ENCODE measurements around the gene ISG20L2.

ISG20L2 gene

DNA sequence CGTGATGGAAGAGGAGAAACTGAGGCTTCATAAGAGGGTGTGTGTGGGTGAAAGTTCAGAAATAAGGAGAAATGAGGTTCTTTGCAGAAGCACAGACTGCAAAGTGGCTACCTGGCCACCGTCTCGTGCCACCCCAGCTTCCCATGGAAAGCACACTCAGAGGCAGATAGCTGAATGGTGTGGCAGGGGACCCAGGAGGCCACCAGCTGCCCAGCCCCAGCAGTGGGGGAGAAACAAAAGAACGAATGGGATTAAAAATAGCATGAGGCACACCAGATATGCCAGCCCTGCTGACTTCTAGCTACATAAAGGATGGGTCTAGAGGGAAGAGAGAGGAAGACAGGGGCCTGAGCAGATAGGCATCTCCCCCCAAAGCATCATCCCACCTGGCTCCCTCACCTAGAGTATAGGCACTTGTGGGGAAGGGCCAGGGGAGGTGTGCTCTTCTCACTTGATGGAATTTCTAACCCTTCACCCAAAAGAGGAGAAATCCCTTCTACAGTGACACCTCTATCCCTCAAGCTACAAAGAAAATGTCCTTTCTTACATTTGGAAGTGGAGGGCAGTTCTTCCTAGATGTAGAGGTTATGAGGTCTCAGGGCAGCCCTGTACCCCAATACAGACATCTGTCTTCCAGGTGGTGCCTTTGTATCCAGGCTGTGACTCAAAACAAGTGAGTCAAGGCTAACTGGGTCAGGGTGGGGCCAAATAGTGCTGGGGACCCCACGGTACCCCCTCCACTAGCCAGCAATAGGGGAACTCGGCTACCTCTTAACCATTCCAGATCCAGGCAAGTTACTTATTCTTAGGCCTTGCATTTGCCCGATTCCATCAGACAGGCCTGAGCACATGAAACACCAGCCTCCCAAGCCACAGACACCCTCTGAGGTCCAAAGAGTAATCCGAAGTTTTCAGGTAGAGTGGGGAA lies 19.4 kb upstream of the ISG20L2 start:
- TF ChIP-seq CTCF (IDR thresholded peaks at IDR 0.05; ENCODE audit: low read length, missing control alignments), result no peak
- DNase-seq (ENCODE audit: low read depth), result no peak
- H3K4me3 ChIP-seq (replicated peaks; ENCODE audit: low read depth, low read length), result peak overlapping the region; percentile 93

DNA sequence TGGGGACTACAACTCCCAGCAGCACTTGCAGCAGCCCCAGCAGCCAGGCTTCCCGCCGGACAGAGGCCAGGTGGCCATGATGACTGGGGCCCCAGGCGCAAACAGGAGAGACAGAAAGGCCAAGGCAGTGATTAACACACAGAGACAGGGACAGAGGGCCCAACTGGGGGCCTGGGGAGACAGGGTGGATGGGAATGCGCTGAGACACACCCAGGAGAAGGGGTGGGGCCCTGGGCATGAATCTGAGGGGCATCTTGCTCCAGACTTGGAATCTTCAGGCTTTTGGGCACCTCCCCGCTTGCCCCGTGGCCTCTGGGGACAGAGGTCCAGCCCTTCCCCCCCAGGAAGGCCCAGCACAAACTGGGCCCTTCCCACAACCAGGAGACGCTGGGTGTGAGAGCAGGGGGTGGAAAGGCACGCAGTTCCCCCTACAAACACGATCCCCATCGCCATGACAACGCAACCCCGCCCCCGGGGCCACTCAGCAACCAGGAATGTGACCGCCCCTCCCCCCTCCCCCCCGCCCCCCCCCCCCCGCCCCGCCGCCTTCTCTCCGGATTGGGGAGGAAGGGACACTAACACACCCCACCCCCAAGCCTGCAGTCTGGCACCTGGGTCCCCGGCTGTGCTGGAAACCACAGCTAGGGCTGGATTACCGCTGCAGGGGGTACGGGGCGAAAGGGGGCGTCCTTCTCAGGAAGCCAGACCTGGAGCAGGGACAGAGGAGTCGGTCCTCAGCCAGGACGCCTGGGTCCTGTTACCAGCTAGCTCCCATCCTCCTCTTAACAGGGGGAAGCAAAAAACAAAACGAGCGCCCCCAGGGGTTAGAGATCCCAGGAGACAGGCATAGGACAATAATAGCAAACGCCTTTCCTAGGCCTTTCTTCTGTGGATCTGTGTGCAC lies 18.4 kb upstream of the ISG20L2 start:
- peak; percentile 10 for TF ChIP-seq CTCF (IDR thresholded peaks at IDR 0.05; ENCODE audit: low read length, missing control alignments)
- DNase-seq (ENCODE audit: low read depth), result peak; percentile 95
- H3K4me3 ChIP-seq (replicated peaks; ENCODE audit: low read depth, low read length), result peak overlapping the region; percentile 93

DNA sequence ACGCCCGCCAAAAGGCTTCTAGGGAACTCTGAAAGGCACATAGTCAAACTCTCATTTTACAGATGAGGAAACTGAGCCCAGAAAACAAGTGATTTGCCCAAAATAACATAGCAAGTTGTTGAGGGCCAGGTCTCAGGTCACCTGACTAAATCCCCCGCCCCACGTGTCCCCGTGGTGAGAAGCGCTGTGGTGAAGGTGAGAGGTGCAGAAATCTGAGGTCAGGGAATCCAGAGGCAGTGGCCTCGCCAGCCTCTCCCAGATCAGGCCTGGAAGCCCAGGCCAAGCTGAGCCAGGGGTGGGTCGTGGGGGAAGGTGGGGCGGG lies 17.8 kb upstream of the ISG20L2 start:
- no peak for TF ChIP-seq CTCF (IDR thresholded peaks at IDR 0.05; ENCODE audit: low read length, missing control alignments)
- no peak for DNase-seq (ENCODE audit: low read depth)
- H3K4me3 ChIP-seq (replicated peaks; ENCODE audit: low read depth, low read length), result peak overlapping the region; percentile 93

GRCh38 chr1:156745881-156746280 lies 17.3 kb upstream of the ISG20L2 start:
- no peak overlapping the region for H3K4me3 ChIP-seq (replicated peaks; ENCODE audit: low read depth, low read length)
- TF ChIP-seq CTCF (IDR thresholded peaks at IDR 0.05; ENCODE audit: low read length, missing control alignments), result no peak
- DNase-seq (ENCODE audit: low read depth), result no peak

DNA sequence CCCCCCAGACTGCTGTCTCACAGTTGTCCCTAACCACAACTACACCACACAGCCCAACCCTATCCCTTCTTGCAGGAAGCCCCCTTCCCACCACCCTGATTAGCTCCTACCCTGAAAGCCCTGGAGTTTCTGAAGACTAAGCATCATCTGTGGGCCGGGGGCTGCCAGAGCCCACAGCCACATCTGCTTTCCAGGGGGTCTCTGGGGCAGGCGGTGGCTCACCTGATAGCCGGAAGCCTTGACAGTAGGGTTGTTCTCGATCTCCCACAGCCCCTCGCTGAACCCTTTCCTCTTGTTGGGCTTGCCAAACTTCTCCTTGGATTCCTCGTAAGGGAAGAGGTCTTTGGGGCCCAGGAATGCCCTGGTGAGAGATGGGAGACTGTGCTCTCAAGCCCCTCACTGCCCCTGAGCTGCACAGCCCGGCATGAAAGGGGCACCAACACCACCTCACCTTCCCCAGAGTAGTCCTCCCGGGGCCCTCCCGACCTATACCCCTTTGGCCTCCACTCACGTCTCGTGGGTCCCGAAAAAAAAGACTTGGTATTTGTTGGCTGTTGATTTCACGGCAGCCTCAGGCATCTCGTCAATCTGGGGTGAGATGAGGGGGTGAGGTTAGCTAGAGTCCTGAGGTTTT lies 16.3 kb upstream of the ISG20L2 start:
- TF ChIP-seq CTCF (IDR thresholded peaks at IDR 0.05; ENCODE audit: low read length, missing control alignments), result no peak
- H3K4me3 ChIP-seq (replicated peaks; ENCODE audit: low read depth, low read length), result no peak overlapping the region
- no peak for DNase-seq (ENCODE audit: low read depth)

DNA sequence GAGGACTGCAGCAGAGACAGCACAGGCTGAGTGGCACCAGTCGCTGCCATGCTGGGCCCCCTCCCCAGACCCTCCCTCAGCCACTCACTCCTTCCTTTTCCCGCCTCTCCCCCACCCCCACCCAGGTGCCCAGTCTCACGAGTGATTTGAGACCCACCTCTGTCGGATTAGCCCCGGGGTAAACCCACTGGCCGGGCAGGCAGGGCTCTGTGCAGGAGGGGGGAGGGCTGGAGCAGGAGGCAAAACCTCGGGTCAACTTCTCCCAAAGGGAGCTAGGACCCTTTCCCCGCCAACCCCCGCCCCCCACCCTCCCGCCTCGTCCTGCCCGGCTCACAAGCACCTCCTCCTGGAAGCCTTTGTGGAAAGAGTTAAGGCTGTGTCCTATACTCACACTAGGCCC lies 15.8 kb upstream of the ISG20L2 start:
- no peak for DNase-seq (ENCODE audit: low read depth)
- no peak for TF ChIP-seq CTCF (IDR thresholded peaks at IDR 0.05; ENCODE audit: low read length, missing control alignments)
- H3K4me3 ChIP-seq (replicated peaks; ENCODE audit: low read depth, low read length), result no peak overlapping the region
